ENCODE measurements around the gene GEMIN2.

- TF ChIP-seq CTCF (IDR thresholded peaks at IDR 0.05; ENCODE audit: low read depth, low read length, poor library complexity, severe bottlenecking) (peak; percentile 64), EZH2phosphoT487 (IDR thresholded peaks at IDR 0.05; ENCODE audit: borderline replicate concordance, low read length) (no peak)
Observed at GRCh38 chr14:39107591-39107996, 6.5 kb upstream of the GEMIN2 start.

Data from DOHH2 (cell line).